GM12878 (cell line): Measurements from ENCODE around the gene MRPL21.

Source experiments
- BRCA1 ChIP-seq: IDR thresholded peaks from 2 replicates; pipeline ENCODE4 v1.6.1; 2011; ENCODE audit warnings: low read depth, low read length, improper control_type of control experiment
- CEBPB ChIP-seq, 2 experiments: fragments of 150-350 bp in 1 of 2; IDR thresholded peaks; 2 replicates each; pipeline ENCODE4 v1.6.1; 2012 to 2014; ENCODE audit warnings: low read depth in 2 of 2, low read length in 2 of 2, borderline replicate concordance in 1 of 2, inconsistent platforms in 1 of 2
- DPF2 ChIP-seq: fragments of 450-650 bp; IDR thresholded peaks from 2 replicates; pipeline ENCODE4 v1.6.1; 2017; ENCODE audit warnings: mild to moderate bottlenecking
- POLR2A ChIP-seq: IDR thresholded peaks from 2 replicates; pipeline ENCODE4 v1.6.1; 2011; ENCODE audit warnings: low read depth, mild to moderate bottlenecking, low read length
- POLR2AphosphoS5 ChIP-seq: IDR thresholded peaks from 2 replicates; pipeline ENCODE4 v1.6.1; 2011; ENCODE audit warnings: mild to moderate bottlenecking, low read length, inconsistent platforms
- RAD51 ChIP-seq: fragments of 450-650 bp; IDR thresholded peaks from 2 replicates; pipeline ENCODE4 v1.6.1; 2016; ENCODE audit warnings: moderate library complexity, mild to moderate bottlenecking, inconsistent platforms
- TF ChIP-seq, protein P1 (sequence below), 3 experiments: IDR thresholded peaks in 2 of 3; conservative IDR thresholded peaks in 1 of 3; 2 replicates each; pipeline ENCODE4 v1.5.1; 2011; ENCODE audit warnings: low read depth in 3 of 3, low read length in 3 of 3, mild to moderate bottlenecking in 3 of 3, control low read depth in 2 of 3, moderate library complexity in 2 of 3, inconsistent platforms in 1 of 3, mixed read lengths in 1 of 3; ENCODE audit not compliant: control insufficient read depth in 2 of 3, insufficient read depth in 1 of 3; ENCODE audit errors: extremely low read depth in 1 of 3
- TF ChIP-seq, protein P2 (sequence below): fragments of 450-650 bp; IDR thresholded peaks from 2 replicates; pipeline ENCODE4 v1.6.1; 2017; ENCODE audit warnings: mild to moderate bottlenecking
- TF ChIP-seq, protein P3 (sequence below): IDR thresholded peaks from 2 replicates; pipeline ENCODE4 v1.6.1; 2012; ENCODE audit warnings: low read depth, low read length, improper control_type of control experiment
- TF ChIP-seq, protein P4 (sequence below): IDR thresholded peaks from 2 replicates; pipeline ENCODE4 v1.6.1; 2011; ENCODE audit warnings: low read depth, low read length, improper control_type of control experiment, borderline replicate concordance

DNA sequence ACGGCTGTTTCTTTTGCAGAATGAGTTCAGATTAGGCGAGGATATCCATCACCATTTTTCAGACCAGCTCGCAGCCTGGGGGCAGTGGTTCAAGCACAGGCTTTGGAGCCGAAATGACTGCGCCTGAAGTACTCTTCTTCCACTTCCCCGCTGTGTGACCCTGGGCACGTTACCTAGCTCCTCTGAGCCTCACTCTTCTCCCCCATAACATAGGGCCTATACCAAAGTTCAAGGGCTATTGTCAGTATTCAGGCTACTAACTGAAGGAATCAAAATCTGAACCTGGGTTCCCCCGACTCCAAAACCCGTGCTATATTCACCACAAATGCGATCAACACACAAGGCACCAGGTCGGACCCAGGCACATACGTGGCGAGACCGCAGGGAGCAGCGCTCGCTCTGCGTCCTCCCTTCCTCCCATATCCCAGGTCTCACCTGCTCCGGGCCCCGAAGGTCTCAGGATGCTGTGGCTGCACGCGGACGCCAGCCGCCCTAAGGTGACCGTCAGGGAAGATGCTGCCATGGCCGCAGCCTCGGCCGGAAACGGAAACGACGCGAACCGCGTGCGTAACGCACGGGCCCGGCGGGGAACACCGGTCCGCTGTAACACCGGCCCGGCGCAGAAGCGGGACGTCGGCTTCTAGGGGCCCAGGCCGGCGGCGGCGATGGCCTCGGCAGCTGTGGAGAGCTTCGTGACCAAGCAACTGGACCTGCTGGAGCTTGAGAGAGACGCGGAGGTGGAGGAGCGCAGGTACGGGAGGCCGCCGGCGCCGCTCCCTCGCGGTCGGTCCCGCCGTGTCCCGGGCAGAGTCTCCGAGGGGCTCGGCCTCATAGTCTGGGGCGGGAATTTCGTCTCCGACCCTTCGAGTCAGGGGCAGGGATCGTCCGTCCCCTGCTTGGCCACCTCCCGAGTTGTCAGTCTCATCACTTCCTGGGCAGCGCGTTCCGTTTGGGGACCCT lies at the start of gene MRPL21, which contains the start of gene IGHMBP2:
- TF ChIP-seq, protein P1, sequence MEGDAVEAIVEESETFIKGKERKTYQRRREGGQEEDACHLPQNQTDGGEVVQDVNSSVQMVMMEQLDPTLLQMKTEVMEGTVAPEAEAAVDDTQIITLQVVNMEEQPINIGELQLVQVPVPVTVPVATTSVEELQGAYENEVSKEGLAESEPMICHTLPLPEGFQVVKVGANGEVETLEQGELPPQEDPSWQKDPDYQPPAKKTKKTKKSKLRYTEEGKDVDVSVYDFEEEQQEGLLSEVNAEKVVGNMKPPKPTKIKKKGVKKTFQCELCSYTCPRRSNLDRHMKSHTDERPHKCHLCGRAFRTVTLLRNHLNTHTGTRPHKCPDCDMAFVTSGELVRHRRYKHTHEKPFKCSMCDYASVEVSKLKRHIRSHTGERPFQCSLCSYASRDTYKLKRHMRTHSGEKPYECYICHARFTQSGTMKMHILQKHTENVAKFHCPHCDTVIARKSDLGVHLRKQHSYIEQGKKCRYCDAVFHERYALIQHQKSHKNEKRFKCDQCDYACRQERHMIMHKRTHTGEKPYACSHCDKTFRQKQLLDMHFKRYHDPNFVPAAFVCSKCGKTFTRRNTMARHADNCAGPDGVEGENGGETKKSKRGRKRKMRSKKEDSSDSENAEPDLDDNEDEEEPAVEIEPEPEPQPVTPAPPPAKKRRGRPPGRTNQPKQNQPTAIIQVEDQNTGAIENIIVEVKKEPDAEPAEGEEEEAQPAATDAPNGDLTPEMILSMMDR (IDR thresholded peaks at IDR 0.05 in 2 of 3, conservative IDR thresholded peaks at IDR 0.05 in 1 of 3; ENCODE audit: control insufficient read depth in 2 of 3, extremely low read depth in 1 of 3, insufficient read depth in 1 of 3, low read depth in 3 of 3, low read length in 3 of 3) = no peak
- TF ChIP-seq, protein P2, sequence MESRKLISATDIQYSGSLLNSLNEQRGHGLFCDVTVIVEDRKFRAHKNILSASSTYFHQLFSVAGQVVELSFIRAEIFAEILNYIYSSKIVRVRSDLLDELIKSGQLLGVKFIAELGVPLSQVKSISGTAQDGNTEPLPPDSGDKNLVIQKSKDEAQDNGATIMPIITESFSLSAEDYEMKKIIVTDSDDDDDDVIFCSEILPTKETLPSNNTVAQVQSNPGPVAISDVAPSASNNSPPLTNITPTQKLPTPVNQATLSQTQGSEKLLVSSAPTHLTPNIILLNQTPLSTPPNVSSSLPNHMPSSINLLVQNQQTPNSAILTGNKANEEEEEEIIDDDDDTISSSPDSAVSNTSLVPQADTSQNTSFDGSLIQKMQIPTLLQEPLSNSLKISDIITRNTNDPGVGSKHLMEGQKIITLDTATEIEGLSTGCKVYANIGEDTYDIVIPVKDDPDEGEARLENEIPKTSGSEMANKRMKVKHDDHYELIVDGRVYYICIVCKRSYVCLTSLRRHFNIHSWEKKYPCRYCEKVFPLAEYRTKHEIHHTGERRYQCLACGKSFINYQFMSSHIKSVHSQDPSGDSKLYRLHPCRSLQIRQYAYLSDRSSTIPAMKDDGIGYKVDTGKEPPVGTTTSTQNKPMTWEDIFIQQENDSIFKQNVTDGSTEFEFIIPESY = no peak
- TF ChIP-seq, protein P3, sequence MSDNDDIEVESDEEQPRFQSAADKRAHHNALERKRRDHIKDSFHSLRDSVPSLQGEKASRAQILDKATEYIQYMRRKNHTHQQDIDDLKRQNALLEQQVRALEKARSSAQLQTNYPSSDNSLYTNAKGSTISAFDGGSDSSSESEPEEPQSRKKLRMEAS = peak; percentile 69
- peak in 1 of 2 experiments; percentile 35; a peak in 1 of 4 replicates for TF ChIP-seq CEBPB (IDR thresholded peaks at IDR 0.05; ENCODE audit: borderline replicate concordance in 1 of 2, low read depth in 2 of 2, low read length in 2 of 2)
- peak; percentile 99 for TF ChIP-seq POLR2A
- 0 out of 2 replicates have a peak, but pooled peaks have one; percentile 11 for TF ChIP-seq BRCA1
- TF ChIP-seq RAD51 = no peak
- TF ChIP-seq POLR2AphosphoS5 = peak; percentile 94
- peak; percentile 76; the same call in 1 of the 2 replicates for TF ChIP-seq DPF2
- TF ChIP-seq, protein P4, sequence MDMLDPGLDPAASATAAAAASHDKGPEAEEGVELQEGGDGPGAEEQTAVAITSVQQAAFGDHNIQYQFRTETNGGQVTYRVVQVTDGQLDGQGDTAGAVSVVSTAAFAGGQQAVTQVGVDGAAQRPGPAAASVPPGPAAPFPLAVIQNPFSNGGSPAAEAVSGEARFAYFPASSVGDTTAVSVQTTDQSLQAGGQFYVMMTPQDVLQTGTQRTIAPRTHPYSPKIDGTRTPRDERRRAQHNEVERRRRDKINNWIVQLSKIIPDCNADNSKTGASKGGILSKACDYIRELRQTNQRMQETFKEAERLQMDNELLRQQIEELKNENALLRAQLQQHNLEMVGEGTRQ = no peak
